ENCODE data around the gene SERPINA5. TPM values are rescaled to one million over a fixed set of nuclear protein-coding genes. Genes with fewer than 3 reads are reported as not detected.

The SERPINA5 gene
- total and polyA plus RNA-seq, 10 of the 15 experiments (the other 5 are each of a cell fraction or from before 2014, with no cell fraction given): 0.90 TPM; not detected in 9

DNA sequence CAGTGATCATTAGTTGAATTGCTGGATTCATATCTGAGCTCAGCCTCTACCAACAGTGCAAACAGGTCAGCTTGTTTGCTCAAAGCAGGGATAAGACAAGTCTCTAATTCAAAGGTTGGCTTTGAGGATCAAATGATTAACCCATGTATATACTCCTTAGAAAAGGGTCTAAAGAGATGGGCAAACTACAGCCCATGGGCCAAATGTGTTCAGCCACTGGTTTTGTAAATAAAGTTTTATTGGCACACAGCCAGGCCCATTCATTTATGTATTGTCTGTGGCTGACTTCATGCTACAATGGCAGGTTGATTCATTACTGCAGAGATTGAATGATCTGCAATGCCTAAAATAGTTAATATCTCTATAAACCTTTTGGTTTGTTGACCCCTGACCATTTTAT lies 16.8 kb upstream of the SERPINA5 start:
- no peaks in the 10 kb centered on the region for H3K9me3 ChIP-seq (replicated peaks; ENCODE audit: control insufficient read depth, insufficient read depth, low read length)
- H3K9ac ChIP-seq (ENCODE audit: control insufficient read depth, insufficient read depth, low read length): no peak overlapping the region
- H3K4me3 ChIP-seq: no peak overlapping the region
- FAIRE-seq: no peak
- ChIA-PET POLR2A (no interaction called here), SMC1A (ENCODE audit: uncharacterized antibody, unreplicated experiment) (no interaction called here), RAD21 (ENCODE audit: unreplicated experiment) (no interaction called here), CTCF (no interaction called here)
- no peaks in the 10 kb centered on the region; a peak in 1 of 4 replicates for H3K27me3 ChIP-seq (replicated peaks in 1 of 2; ENCODE audit: control insufficient read depth in 2 of 2, insufficient read depth in 2 of 2, low read length in 1 of 2)
- BruUV-seq (replicated peaks): no TSS peak
- in situ Hi-C loops (cut with MboI): no loop called here
- no peak overlapping the region for H2AFZ ChIP-seq (ENCODE audit: control insufficient read depth, low read depth, low read length)
- no peaks in the 10 kb centered on the region for H3K79me2 ChIP-seq (ENCODE audit: control insufficient read depth, insufficient read depth, low read length)
- no peak overlapping the region for H3K4me2 ChIP-seq (ENCODE audit: control insufficient read depth, insufficient read depth)
- TF ChIP-seq MTA2 (IDR thresholded peaks at IDR 0.05; ENCODE audit: low read depth): no peak
- TF ChIP-seq, protein P1, sequence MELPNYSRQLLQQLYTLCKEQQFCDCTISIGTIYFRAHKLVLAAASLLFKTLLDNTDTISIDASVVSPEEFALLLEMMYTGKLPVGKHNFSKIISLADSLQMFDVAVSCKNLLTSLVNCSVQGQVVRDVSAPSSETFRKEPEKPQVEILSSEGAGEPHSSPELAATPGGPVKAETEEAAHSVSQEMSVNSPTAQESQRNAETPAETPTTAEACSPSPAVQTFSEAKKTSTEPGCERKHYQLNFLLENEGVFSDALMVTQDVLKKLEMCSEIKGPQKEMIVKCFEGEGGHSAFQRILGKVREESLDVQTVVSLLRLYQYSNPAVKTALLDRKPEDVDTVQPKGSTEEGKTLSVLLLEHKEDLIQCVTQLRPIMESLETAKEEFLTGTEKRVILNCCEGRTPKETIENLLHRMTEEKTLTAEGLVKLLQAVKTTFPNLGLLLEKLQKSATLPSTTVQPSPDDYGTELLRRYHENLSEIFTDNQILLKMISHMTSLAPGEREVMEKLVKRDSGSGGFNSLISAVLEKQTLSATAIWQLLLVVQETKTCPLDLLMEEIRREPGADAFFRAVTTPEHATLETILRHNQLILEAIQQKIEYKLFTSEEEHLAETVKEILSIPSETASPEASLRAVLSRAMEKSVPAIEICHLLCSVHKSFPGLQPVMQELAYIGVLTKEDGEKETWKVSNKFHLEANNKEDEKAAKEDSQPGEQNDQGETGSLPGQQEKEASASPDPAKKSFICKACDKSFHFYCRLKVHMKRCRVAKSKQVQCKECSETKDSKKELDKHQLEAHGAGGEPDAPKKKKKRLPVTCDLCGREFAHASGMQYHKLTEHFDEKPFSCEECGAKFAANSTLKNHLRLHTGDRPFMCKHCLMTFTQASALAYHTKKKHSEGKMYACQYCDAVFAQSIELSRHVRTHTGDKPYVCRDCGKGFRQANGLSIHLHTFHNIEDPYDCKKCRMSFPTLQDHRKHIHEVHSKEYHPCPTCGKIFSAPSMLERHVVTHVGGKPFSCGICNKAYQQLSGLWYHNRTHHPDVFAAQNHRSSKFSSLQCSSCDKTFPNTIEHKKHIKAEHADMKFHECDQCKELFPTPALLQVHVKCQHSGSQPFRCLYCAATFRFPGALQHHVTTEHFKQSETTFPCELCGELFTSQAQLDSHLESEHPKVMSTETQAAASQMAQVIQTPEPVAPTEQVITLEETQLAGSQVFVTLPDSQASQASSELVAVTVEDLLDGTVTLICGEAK (IDR thresholded peaks at IDR 0.05; ENCODE audit: borderline replicate concordance): peak; percentile 52
- intact Hi-C loops (cut with micrococcal nuclease; ENCODE audit: unreplicated experiment): no loop called here
- H3K4me1 ChIP-seq (ENCODE audit: control insufficient read depth, insufficient read depth, low read length): no peaks in the 10 kb centered on the region
- H3K27ac ChIP-seq (ENCODE audit: control insufficient read depth, insufficient read depth): no peak overlapping the region
- ATAC-seq: no peak
- H4K20me1 ChIP-seq (ENCODE audit: control insufficient read depth, insufficient read depth): no peaks in the 10 kb centered on the region
- H3K36me3 ChIP-seq (ENCODE audit: control insufficient read depth in 2 of 2, insufficient read depth in 2 of 2, low read length in 1 of 2): no peaks in the 10 kb centered on the region
- no peak for DNase-seq (ENCODE audit: low read depth, low spot score)

- CTCF ChIA-PET: no interaction called here
- H3K27ac ChIP-seq (ENCODE audit: control insufficient read depth, insufficient read depth): no peak overlapping the region
- RAD21 ChIA-PET (ENCODE audit: unreplicated experiment): interaction anchor here (0.7 kb wide), 1 partner anchor 19 kb away, joined by 3 read pairs; no protein-coding TSS in a partner anchor
- FAIRE-seq (no peak), DNase-seq (ENCODE audit: low read depth, low spot score) (no peak), ATAC-seq (no peak)
- H3K4me1 ChIP-seq (ENCODE audit: control insufficient read depth, insufficient read depth, low read length): no peaks in the 10 kb centered on the region
- H3K27me3 ChIP-seq (replicated peaks in 1 of 2; ENCODE audit: control insufficient read depth in 2 of 2, insufficient read depth in 2 of 2, low read length in 1 of 2): no peaks in the 10 kb centered on the region; a peak in 1 of 4 replicates
- SMC1A ChIA-PET (ENCODE audit: uncharacterized antibody, unreplicated experiment): no interaction called here
- no peaks in the 10 kb centered on the region for H3K79me2 ChIP-seq (ENCODE audit: control insufficient read depth, insufficient read depth, low read length)
- no peak overlapping the region for H3K9ac ChIP-seq (ENCODE audit: control insufficient read depth, insufficient read depth, low read length)
- no peaks in the 10 kb centered on the region for H3K9me3 ChIP-seq (replicated peaks; ENCODE audit: control insufficient read depth, insufficient read depth, low read length)
- POLR2A ChIA-PET: no interaction called here
- H3K4me2 ChIP-seq (ENCODE audit: control insufficient read depth, insufficient read depth): no peak overlapping the region
- H2AFZ ChIP-seq (ENCODE audit: control insufficient read depth, low read depth, low read length): no peak overlapping the region
- no peaks in the 10 kb centered on the region for H4K20me1 ChIP-seq (ENCODE audit: control insufficient read depth, insufficient read depth)
- 17% methylated on average over 9 of the region's 9 CpGs for WGBS (ENCODE audit: insufficient coverage, insufficient replicate concordance, low lambda C conversion rate, missing lambda C conversion rate)
- in situ Hi-C loops (cut with MboI) (no loop called here), intact Hi-C loops (cut with micrococcal nuclease; ENCODE audit: unreplicated experiment) (no loop called here)
- H3K4me3 ChIP-seq: no peak overlapping the region
- H3K36me3 ChIP-seq (ENCODE audit: control insufficient read depth in 2 of 2, insufficient read depth in 2 of 2, low read length in 1 of 2): no peaks in the 10 kb centered on the region
- BruUV-seq (replicated peaks): no TSS peak
- TF ChIP-seq, protein P2, sequence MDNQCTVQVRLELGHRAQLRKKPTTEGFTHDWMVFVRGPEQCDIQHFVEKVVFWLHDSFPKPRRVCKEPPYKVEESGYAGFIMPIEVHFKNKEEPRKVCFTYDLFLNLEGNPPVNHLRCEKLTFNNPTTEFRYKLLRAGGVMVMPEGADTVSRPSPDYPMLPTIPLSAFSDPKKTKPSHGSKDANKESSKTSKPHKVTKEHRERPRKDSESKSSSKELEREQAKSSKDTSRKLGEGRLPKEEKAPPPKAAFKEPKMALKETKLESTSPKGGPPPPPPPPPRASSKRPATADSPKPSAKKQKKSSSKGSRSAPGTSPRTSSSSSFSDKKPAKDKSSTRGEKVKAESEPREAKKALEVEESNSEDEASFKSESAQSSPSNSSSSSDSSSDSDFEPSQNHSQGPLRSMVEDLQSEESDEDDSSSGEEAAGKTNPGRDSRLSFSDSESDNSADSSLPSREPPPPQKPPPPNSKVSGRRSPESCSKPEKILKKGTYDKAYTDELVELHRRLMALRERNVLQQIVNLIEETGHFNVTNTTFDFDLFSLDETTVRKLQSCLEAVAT (IDR thresholded peaks at IDR 0.05): no peak
- TF ChIP-seq USF1 (IDR thresholded peaks at IDR 0.05; ENCODE audit: borderline replicate concordance, extremely low read length, insufficient read depth, low read depth, low read length) (no peak), BMI1 (IDR thresholded peaks at IDR 0.05; ENCODE audit: borderline replicate concordance) (no peak)
- TF ChIP-seq, protein P3, sequence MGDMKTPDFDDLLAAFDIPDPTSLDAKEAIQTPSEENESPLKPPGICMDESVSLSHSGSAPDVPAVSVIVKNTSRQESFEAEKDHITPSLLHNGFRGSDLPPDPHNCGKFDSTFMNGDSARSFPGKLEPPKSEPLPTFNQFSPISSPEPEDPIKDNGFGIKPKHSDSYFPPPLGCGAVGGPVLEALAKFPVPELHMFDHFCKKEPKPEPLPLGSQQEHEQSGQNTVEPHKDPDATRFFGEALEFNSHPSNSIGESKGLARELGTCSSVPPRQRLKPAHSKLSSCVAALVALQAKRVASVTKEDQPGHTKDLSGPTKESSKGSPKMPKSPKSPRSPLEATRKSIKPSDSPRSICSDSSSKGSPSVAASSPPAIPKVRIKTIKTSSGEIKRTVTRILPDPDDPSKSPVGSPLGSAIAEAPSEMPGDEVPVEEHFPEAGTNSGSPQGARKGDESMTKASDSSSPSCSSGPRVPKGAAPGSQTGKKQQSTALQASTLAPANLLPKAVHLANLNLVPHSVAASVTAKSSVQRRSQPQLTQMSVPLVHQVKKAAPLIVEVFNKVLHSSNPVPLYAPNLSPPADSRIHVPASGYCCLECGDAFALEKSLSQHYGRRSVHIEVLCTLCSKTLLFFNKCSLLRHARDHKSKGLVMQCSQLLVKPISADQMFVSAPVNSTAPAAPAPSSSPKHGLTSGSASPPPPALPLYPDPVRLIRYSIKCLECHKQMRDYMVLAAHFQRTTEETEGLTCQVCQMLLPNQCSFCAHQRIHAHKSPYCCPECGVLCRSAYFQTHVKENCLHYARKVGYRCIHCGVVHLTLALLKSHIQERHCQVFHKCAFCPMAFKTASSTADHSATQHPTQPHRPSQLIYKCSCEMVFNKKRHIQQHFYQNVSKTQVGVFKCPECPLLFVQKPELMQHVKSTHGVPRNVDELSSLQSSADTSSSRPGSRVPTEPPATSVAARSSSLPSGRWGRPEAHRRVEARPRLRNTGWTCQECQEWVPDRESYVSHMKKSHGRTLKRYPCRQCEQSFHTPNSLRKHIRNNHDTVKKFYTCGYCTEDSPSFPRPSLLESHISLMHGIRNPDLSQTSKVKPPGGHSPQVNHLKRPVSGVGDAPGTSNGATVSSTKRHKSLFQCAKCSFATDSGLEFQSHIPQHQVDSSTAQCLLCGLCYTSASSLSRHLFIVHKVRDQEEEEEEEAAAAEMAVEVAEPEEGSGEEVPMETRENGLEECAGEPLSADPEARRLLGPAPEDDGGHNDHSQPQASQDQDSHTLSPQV (IDR thresholded peaks at IDR 0.05): no peak
Observed at GRCh38 chr14:94568186-94568585, 13.0 kb upstream of the SERPINA5 start.
